ENCODE measurements around the gene LRRK1. TPM values are rescaled to one million over a fixed set of nuclear protein-coding genes. Genes with fewer than 3 reads are reported as not detected.
A peak's percentile ranks its signal among the peaks of the same experiment; 100 is the strongest.

Gene LRRK1
- polyA plus RNA-seq, 2 of the 4 experiments (the other 2 are of a cell fraction), result 12.2 to 17.7 TPM

- H3K4me3 ChIP-seq, result peak overlapping the region; percentile 79; the same call in 2 of the 3 replicates
These were observed 1.5 kb downstream of the LRRK1 start for GRCh38 chr15:100920516-100921135.

GRCh38 chr15:100922192-100923040 is 3.3 kb downstream of the LRRK1 start:
- POLR2A ChIA-PET, result no interaction called here
- peaks cover 15% of the 10 kb centered on the region for H3K4me1 ChIP-seq
- no peak overlapping the region for H3K27ac ChIP-seq
- TF ChIP-seq JUNB (IDR thresholded peaks at IDR 0.05), result no peak
- no peak for TF ChIP-seq RAD21 (conservative IDR thresholded peaks at IDR 0.05 in 1 of 2, IDR thresholded peaks at IDR 0.05 in 1 of 2)
- TF ChIP-seq RARB (CRISPR knock-in tag; IDR thresholded peaks at IDR 0.05), result no peak
- no peak for TF ChIP-seq NFE2L2 (conservative IDR thresholded peaks at IDR 0.05; ENCODE audit: low read length)
- no peak for TF ChIP-seq PHF8 (IDR thresholded peaks at IDR 0.05; ENCODE audit: borderline replicate concordance, low read depth)
- no peak for TF ChIP-seq GATA3 (IDR thresholded peaks at IDR 0.05; ENCODE audit: borderline replicate concordance)
- TF ChIP-seq RCOR1 (IDR thresholded peaks at IDR 0.05; ENCODE audit: low read depth, low read length), result no peak
- TF ChIP-seq MAX (IDR thresholded peaks at IDR 0.05), result no peak
- TF ChIP-seq TFCP2L1 (CRISPR knock-in tag; IDR thresholded peaks at IDR 0.05), result no peak
- TF ChIP-seq EP300 (IDR thresholded peaks at IDR 0.05), result no peak
- no peak for TF ChIP-seq BCL3 (IDR thresholded peaks at IDR 0.05)
- no peak for TF ChIP-seq PBX3 (IDR thresholded peaks at IDR 0.05)
- no peak for TF ChIP-seq POLR2A (IDR thresholded peaks at IDR 0.05; ENCODE audit: low read length)
- no peak for TF ChIP-seq HMGXB4 (CRISPR knock-in tag; IDR thresholded peaks at IDR 0.05; ENCODE audit: borderline replicate concordance)
- no peak for TF ChIP-seq MAZ (IDR thresholded peaks at IDR 0.05; ENCODE audit: borderline replicate concordance, low read depth, low read length)
- no peak for TF ChIP-seq EHMT2 (IDR thresholded peaks at IDR 0.05; ENCODE audit: low read depth)
- no peak overlapping the region for H3K4me2 ChIP-seq
- no peak overlapping the region for H3K4me3 ChIP-seq
- no peak for FAIRE-seq
- no peak for ATAC-seq
- CTCF ChIA-PET, result interaction anchor here (1.3 to 23.2 kb wide), 5 partner anchors 36 to 251 kb away, joined by 3 to 950 read pairs (median 5); no protein-coding TSS in a partner anchor
- WGBS (ENCODE audit: missing lambda C conversion rate), result 88% methylated on average over 13 of the region's 13 CpGs
- no peak for DNase-seq (ENCODE audit: low read depth in 1 of 2, low spot score in 1 of 2)
- H3K9me3 ChIP-seq, result no peaks in the 10 kb centered on the region

More at GRCh38 chr15:100920516-100921135, 1.5 kb downstream of the LRRK1 start:
- TF ChIP-seq PHF8 (IDR thresholded peaks at IDR 0.05; ENCODE audit: borderline replicate concordance, low read depth) (no peak), JUNB (IDR thresholded peaks at IDR 0.05) (no peak)
- DNase-seq (ENCODE audit: low read depth in 1 of 2, low spot score in 1 of 2) (no peak), ATAC-seq (no peak), FAIRE-seq (no peak)
- 0 out of 3 replicates have a peak, but pooled peaks cover 2% of the 10 kb centered on the region for H3K9me3 ChIP-seq
- peak overlapping the region; percentile 92 for H3K4me2 ChIP-seq
- peaks cover 17% of the 10 kb centered on the region for H3K4me1 ChIP-seq
- WGBS (ENCODE audit: missing lambda C conversion rate), result 86% methylated on average over 8 of the region's 8 CpGs
- CTCF ChIA-PET, result interaction anchor here (0.7 to 23.2 kb wide), 13 partner anchors 9 to 147 kb away, joined by 3 to 950 read pairs (median 10); no protein-coding TSS in a partner anchor
- H3K27ac ChIP-seq, result peak overlapping the region; percentile 94 to 95; a peak in 4 of 6 replicates
- POLR2A ChIA-PET, result interaction anchor here (1.6 to 4.7 kb wide), 3 partner anchors 9 to 87 kb away, joined by 3 to 52 read pairs (median 43); no protein-coding TSS in a partner anchor

- Histone ChIP-seq H3K9me3 (no peaks in the 10 kb centered on the region), H3K4me1 (peaks cover 11% of the 10 kb centered on the region), H3K27ac (no peak overlapping the region), H3K4me2 (no peak overlapping the region), H3K4me3 (no peak overlapping the region)
- TF ChIP-seq NR3C1 (IDR thresholded peaks at IDR 0.05), result no peak
- ATAC-seq (no peak), DNase-seq (ENCODE audit: low read depth in 1 of 2, low spot score in 1 of 2) (no peak), FAIRE-seq (no peak)
- CTCF ChIA-PET, result interaction anchor here (0.9 to 23.2 kb wide), 5 partner anchors 35 to 252 kb away, joined by 3 to 950 read pairs (median 5); no protein-coding TSS in a partner anchor
- WGBS (ENCODE audit: missing lambda C conversion rate), result 91% methylated on average over 7 of the region's 7 CpGs
- POLR2A ChIA-PET, result no interaction called here
These were observed 3.9 kb downstream of the LRRK1 start for GRCh38 chr15:100923076-100923475.

All from A549 (cell line).